WTC11 (cell line): ENCODE measurements around the gene CDYL. TPM values are rescaled to one million over a fixed set of nuclear protein-coding genes. Genes with fewer than 3 reads are reported as not detected.
A peak's percentile ranks its signal among the peaks of the same experiment; 100 is the strongest.

Experiments used
- ATAC-seq: fragments of 200-7000 bp; cut with Tn5 transposase; 2 replicates; pipeline ENCODE4 v1.10.0; 2021; ENCODE audit warnings: mild to moderate bottlenecking, moderate library complexity
- CTCF ChIA-PET: fragments of 300-600 bp; sonication (Branson Sonifier 250); formaldehyde crosslinking; loops from one replicate; lab custom pipeline; 2021; ENCODE audit warnings: antibody characterized with exemption; lab: Charles Lee
- POLR2A ChIA-PET: fragments of 350-600 bp; sonication (Branson Sonifier 250); formaldehyde crosslinking; loops from one replicate; lab custom pipeline; 2021; ENCODE audit warnings: antibody characterized with exemption; lab: Charles Lee
- DNase-seq: peaks from one replicate; pipeline ENCODE4 v3.0.0; 2021; ENCODE audit warnings: low spot score
- H3K27ac Mint-ChIP-seq: 2 replicates; pipeline ENCODE4 v1.8.0; 2021; ENCODE audit warnings: mixed read lengths
- H3K27me3 Mint-ChIP-seq: 2 replicates; pipeline ENCODE4 v1.8.0; 2021; ENCODE audit warnings: low read depth, mild to moderate bottlenecking, moderate library complexity, mixed read lengths
- H3K36me3 Mint-ChIP-seq: 2 replicates; pipeline ENCODE4 v1.8.0; 2021; ENCODE audit warnings: mixed read lengths
- H3K4me1 Mint-ChIP-seq: 2 replicates; pipeline ENCODE4 v1.8.0; 2022; ENCODE audit warnings: mixed read lengths
- H3K4me3 Mint-ChIP-seq: 2 replicates; pipeline ENCODE4 v1.8.0; 2021; ENCODE audit warnings: mild to moderate bottlenecking, moderate library complexity, mixed read lengths
- H3K9me3 Mint-ChIP-seq: 2 replicates; pipeline ENCODE4 v1.8.0; 2021; ENCODE audit warnings: mixed read lengths
- ARID4B ChIP-seq: sonication (generic); formaldehyde crosslinking; IDR thresholded peaks from 2 replicates; pipeline ENCODE4 v1.8.0; 2023; ENCODE audit warnings: missing genetic modification reagents, mild to moderate bottlenecking, borderline replicate concordance
- ATF2 ChIP-seq: sonication (generic); formaldehyde crosslinking; IDR thresholded peaks from 2 replicates; pipeline ENCODE4 v1.8.1; 2022; ENCODE audit warnings: low read depth, missing genetic modification reagents, borderline replicate concordance
- ATF3 ChIP-seq: sonication (generic); formaldehyde crosslinking; conservative IDR thresholded peaks from 2 replicates; pipeline ENCODE4 v1.8.1; 2022; ENCODE audit warnings: mild to moderate bottlenecking, missing genetic modification reagents
- CREM ChIP-seq: sonication (generic); formaldehyde crosslinking; IDR thresholded peaks from 2 replicates; pipeline ENCODE4 v1.8.1; 2022; ENCODE audit warnings: mild to moderate bottlenecking, missing genetic modification reagents, moderate library complexity
- ELF4 ChIP-seq: sonication (generic); formaldehyde crosslinking; IDR thresholded peaks from 2 replicates; pipeline ENCODE4 v1.8.1; 2022; ENCODE audit warnings: low read depth, mild to moderate bottlenecking, moderate library complexity, missing genetic modification reagents
- ETV6 ChIP-seq: sonication (generic); formaldehyde crosslinking; IDR thresholded peaks from 2 replicates; pipeline ENCODE4 v1.8.1; 2022; ENCODE audit warnings: mild to moderate bottlenecking, missing genetic modification reagents
- FOXP4 ChIP-seq: sonication (generic); formaldehyde crosslinking; IDR thresholded peaks from 2 replicates; pipeline ENCODE4 v1.8.0; 2022; ENCODE audit warnings: mild to moderate bottlenecking, missing genetic modification reagents
- GABPB1 ChIP-seq: sonication (generic); formaldehyde crosslinking; IDR thresholded peaks from 2 replicates; pipeline ENCODE4 v1.8.1; 2023; ENCODE audit warnings: mild to moderate bottlenecking, missing genetic modification reagents
- HMGA2 ChIP-seq: fragments of 250-450 bp; sonication (Bioruptor Pico); IDR thresholded peaks from 2 replicates; pipeline ENCODE4 v1.4.0; 2021; ENCODE audit warnings: mild to moderate bottlenecking, moderate library complexity
- KAT7 ChIP-seq: sonication (generic); formaldehyde crosslinking; IDR thresholded peaks from 2 replicates; pipeline ENCODE4 v1.8.1; 2023; ENCODE audit warnings: missing genetic modification reagents, mild to moderate bottlenecking, borderline replicate concordance
- MAX ChIP-seq: sonication (generic); formaldehyde crosslinking; IDR thresholded peaks from 2 replicates; pipeline ENCODE4 v1.8.0; 2022; ENCODE audit warnings: mild to moderate bottlenecking, missing genetic modification reagents
- ZBTB21 ChIP-seq: sonication (generic); formaldehyde crosslinking; IDR thresholded peaks from 2 replicates; pipeline ENCODE4 v1.8.1; 2023; ENCODE audit warnings: mild to moderate bottlenecking, missing genetic modification reagents, borderline replicate concordance
- ZBTB43 ChIP-seq: sonication (generic); formaldehyde crosslinking; IDR thresholded peaks from 2 replicates; pipeline ENCODE4 v1.8.1; 2023; ENCODE audit warnings: mild to moderate bottlenecking, missing genetic modification reagents
- ZNF138 ChIP-seq: sonication (generic); formaldehyde crosslinking; conservative IDR thresholded peaks from 2 replicates; pipeline ENCODE4 v1.8.1; 2022; ENCODE audit warnings: mild to moderate bottlenecking, moderate library complexity, missing genetic modification reagents
- ZNF317 ChIP-seq: sonication (generic); formaldehyde crosslinking; IDR thresholded peaks from 2 replicates; pipeline ENCODE4 v1.8.1; 2023; ENCODE audit warnings: low read depth, mild to moderate bottlenecking, moderate library complexity, missing genetic modification reagents, borderline replicate concordance
- ZNF671 ChIP-seq: fragments of 250-450 bp; sonication (Bioruptor Pico); IDR thresholded peaks from 2 replicates; pipeline ENCODE4 v1.8.0; 2021; ENCODE audit warnings: mild to moderate bottlenecking
- total RNA-seq: library from RNA; stranded (reverse); gene quantifications from 3 replicates; pipeline ENCODE4 v1.2.3, GENCODE V29; 2021
- TF ChIP-seq, protein P1 (sequence below): sonication (generic); formaldehyde crosslinking; IDR thresholded peaks from 2 replicates; pipeline ENCODE4 v1.8.0; 2022; ENCODE audit warnings: mild to moderate bottlenecking, missing genetic modification reagents

The CDYL gene
- total RNA-seq, 1 experiment from 2014 or later = 92.0 TPM

GRCh38 chr6:4973982-4974745, 198.0 kb downstream of the CDYL start:
- peak; percentile 74 for DNase-seq
- ChIA-PET CTCF (interaction anchor here (1.2 to 1.6 kb wide), 3 partner anchors 17 to 56 kb away, joined by 8 to 15 read pairs (median 12); partner anchors contain the start of gene RPP40), POLR2A (interaction anchor here (0.8 to 1.2 kb wide), 3 partner anchors 9 to 470 kb away, joined by 3 to 4 read pairs (median 4); partner anchors contain the start of gene RPP40)
- TF ChIP-seq, protein P1, sequence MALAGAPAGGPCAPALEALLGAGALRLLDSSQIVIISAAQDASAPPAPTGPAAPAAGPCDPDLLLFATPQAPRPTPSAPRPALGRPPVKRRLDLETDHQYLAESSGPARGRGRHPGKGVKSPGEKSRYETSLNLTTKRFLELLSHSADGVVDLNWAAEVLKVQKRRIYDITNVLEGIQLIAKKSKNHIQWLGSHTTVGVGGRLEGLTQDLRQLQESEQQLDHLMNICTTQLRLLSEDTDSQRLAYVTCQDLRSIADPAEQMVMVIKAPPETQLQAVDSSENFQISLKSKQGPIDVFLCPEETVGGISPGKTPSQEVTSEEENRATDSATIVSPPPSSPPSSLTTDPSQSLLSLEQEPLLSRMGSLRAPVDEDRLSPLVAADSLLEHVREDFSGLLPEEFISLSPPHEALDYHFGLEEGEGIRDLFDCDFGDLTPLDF (CRISPR knock-in tag) = no peak
- 0 out of 2 replicates have a peak, but pooled peaks have one; percentile 17 for TF ChIP-seq MAX (CRISPR knock-in tag)
- 0 out of 2 replicates have a peak, but pooled peaks have one; percentile 19 for TF ChIP-seq ETV6 (CRISPR knock-in tag)
- TF ChIP-seq, all 79 proteins: peak for 2
- peak; percentile 98 for ATAC-seq
- Mint-ChIP-seq H3K27ac (peak overlapping the region; percentile 82), H3K36me3 (peaks cover 8% of the 10 kb centered on the region; the same call in 1 of the 2 replicates), H3K4me3 (no peak overlapping the region; the same call in 1 of the 2 replicates), H3K27me3 (no peaks in the 10 kb centered on the region; the same call in 1 of the 2 replicates), H3K9me3 (peaks cover 13% of the 10 kb centered on the region), H3K4me1 (peaks cover 23% of the 10 kb centered on the region)

- Mint-ChIP-seq H3K27ac (no peak overlapping the region), H3K36me3 (peaks cover 12% of the 10 kb centered on the region), H3K27me3 (no peaks in the 10 kb centered on the region; the same call in 1 of the 2 replicates), H3K4me1 (peaks cover 23% of the 10 kb centered on the region), H3K4me3 (no peak overlapping the region), H3K9me3 (peaks cover 20% of the 10 kb centered on the region)
- no peak for TF ChIP-seq ZBTB43
- TF ChIP-seq CREM (CRISPR knock-in tag) = no peak
- no peak for TF ChIP-seq MAX (CRISPR knock-in tag)
- no peak for TF ChIP-seq ZNF138 (CRISPR knock-in tag)
- TF ChIP-seq ZBTB21 (CRISPR knock-in tag) = no peak
- no peak for TF ChIP-seq ARID4B (CRISPR knock-in tag)
- TF ChIP-seq ATF2 = no peak
- ATAC-seq (no peak), DNase-seq (no peak)
- ChIA-PET POLR2A (interaction anchor here (1.2 kb wide), 1 partner anchor 28 kb away, joined by 4 read pairs; the partner anchor contains the start of gene RPP40), CTCF (interaction anchor here (1.6 kb wide), 2 partner anchors 18 to 56 kb away, joined by 8 to 15 read pairs; no protein-coding TSS in a partner anchor)
These were observed 198.8 kb downstream of the CDYL start for GRCh38 chr6:4974962-4975361.

- H3K27me3 Mint-ChIP-seq = no peaks in the 10 kb centered on the region
- H3K4me3 Mint-ChIP-seq = no peak overlapping the region
- H3K27ac Mint-ChIP-seq = no peak overlapping the region
- peaks cover 12% of the 10 kb centered on the region for H3K36me3 Mint-ChIP-seq
- DNase-seq = no peak
- H3K9me3 Mint-ChIP-seq = peaks cover 24% of the 10 kb centered on the region
- ChIA-PET POLR2A (no interaction called here), CTCF (no interaction called here)
- no peak for ATAC-seq
- peaks cover 23% of the 10 kb centered on the region for H3K4me1 Mint-ChIP-seq
- TF ChIP-seq ZNF671 = no peak
- TF ChIP-seq ZNF317 = no peak
- TF ChIP-seq GABPB1 (CRISPR knock-in tag) = no peak
- no peak for TF ChIP-seq ATF3 (CRISPR knock-in tag)
- TF ChIP-seq KAT7 (CRISPR knock-in tag) = no peak
- no peak for TF ChIP-seq ELF4 (CRISPR knock-in tag)
- no peak for TF ChIP-seq HMGA2 (CRISPR knock-in tag)
- TF ChIP-seq FOXP4 = no peak
- TF ChIP-seq ETV6 (CRISPR knock-in tag) = no peak
These were observed 199.3 kb downstream of the CDYL start for GRCh38 chr6:4975506-4975905.
